ENCODE results near the gene CHCHD3.

Gene CHCHD3

DNA sequence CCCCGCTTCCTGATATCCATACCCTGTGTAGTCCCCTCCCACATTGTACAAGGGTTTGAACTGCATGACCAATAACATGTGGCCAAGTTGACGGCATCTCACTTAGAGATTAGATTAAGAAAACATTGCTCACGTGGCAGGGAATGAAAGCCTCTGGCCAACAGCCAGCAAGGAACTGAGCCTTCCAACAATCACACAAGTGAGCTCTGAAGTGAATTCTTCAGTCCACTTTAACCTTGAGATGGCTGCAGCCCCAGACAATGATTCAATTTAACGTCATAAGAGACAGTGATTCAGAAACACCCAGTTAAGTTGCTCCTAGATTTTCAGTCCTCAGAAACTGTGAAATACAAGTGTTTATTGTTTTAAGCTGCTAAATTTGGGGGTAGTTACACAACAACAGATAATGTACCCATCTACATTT lies 339.7 kb downstream of the CHCHD3 start:
- DNase-seq (ENCODE audit: low spot score): no peak

- DNase-seq (ENCODE audit: low spot score): no peak
Observed at GRCh38 chr7:132740176-132740575, 341.7 kb downstream of the CHCHD3 start.

- DNase-seq (ENCODE audit: low spot score): no peak
Observed at GRCh38 chr7:132739271-132739955, 342.5 kb downstream of the CHCHD3 start.

DNA sequence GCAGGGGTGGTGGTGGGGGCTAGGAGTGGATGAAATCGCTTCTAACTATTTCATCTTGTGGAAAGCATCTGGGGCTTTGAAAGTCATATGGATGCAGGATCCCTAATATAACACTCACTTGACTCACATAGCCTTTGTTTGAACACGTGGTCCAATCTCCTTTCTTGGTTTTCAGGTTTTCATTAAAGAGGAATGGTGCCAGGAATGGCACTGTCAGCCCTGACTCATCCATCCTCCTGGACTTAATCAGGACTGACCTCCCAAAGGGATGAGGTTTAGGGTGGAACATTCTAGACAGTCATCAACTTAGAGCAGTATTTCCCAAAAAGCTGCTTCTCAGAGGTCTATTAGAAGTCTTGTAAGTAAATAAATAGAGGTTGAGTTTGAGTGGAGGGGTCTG lies 343.6 kb downstream of the CHCHD3 start:
- no peak for DNase-seq (ENCODE audit: low spot score)

- DNase-seq (ENCODE audit: low spot score): no peak
Observed at GRCh38 chr7:132735476-132735875, 346.4 kb downstream of the CHCHD3 start.

All from NAMALWA (cell line).